Measurements from ENCODE around the gene CENPB.

Gene CENPB

GRCh38 chr20:3764659-3765058 lies 21.9 kb downstream of the CENPB start:
- no peak overlapping the region for H3K27ac ChIP-seq
- no peaks in the 10 kb centered on the region for H3K36me3 ChIP-seq (ENCODE audit: insufficient read depth)
- H3K4me3 ChIP-seq (IDR thresholded peaks at IDR 0.05; ENCODE audit: insufficient read depth, low read depth, low read length): no peak overlapping the region
- H3K4me2 ChIP-seq: no peak overlapping the region
- H3K9ac ChIP-seq: no peak overlapping the region
- H4K20me1 ChIP-seq (ENCODE audit: insufficient read depth): no peaks in the 10 kb centered on the region
- no peak for TF ChIP-seq CTCF (conservative IDR thresholded peaks at IDR 0.05; ENCODE audit: low read depth, low read length)
- H3K27me3 ChIP-seq (ENCODE audit: insufficient read depth, low read depth): no peaks in the 10 kb centered on the region
- H3K79me2 ChIP-seq (ENCODE audit: insufficient read depth, low read depth): no peaks in the 10 kb centered on the region
- no peak overlapping the region for H2AFZ ChIP-seq (ENCODE audit: low read depth)
- peaks cover 5% of the 10 kb centered on the region for H3K4me1 ChIP-seq (ENCODE audit: low read depth, poor library complexity, severe bottlenecking)

GRCh38 chr20:3763671-3764601 lies 22.6 kb downstream of the CENPB start:
- no peaks in the 10 kb centered on the region for H3K27me3 ChIP-seq (ENCODE audit: insufficient read depth, low read depth)
- no peak overlapping the region for H3K4me2 ChIP-seq
- H3K9ac ChIP-seq: no peak overlapping the region
- H3K4me1 ChIP-seq (ENCODE audit: low read depth, poor library complexity, severe bottlenecking): peaks cover 2% of the 10 kb centered on the region
- H4K20me1 ChIP-seq (ENCODE audit: insufficient read depth): no peaks in the 10 kb centered on the region
- H3K4me3 ChIP-seq (IDR thresholded peaks at IDR 0.05; ENCODE audit: insufficient read depth, low read depth, low read length): no peak overlapping the region
- no peak overlapping the region for H3K27ac ChIP-seq
- H2AFZ ChIP-seq (ENCODE audit: low read depth): no peak overlapping the region
- no peak for TF ChIP-seq CTCF (conservative IDR thresholded peaks at IDR 0.05; ENCODE audit: low read depth, low read length)
- no peaks in the 10 kb centered on the region for H3K36me3 ChIP-seq (ENCODE audit: insufficient read depth)
- H3K79me2 ChIP-seq (ENCODE audit: insufficient read depth, low read depth): no peaks in the 10 kb centered on the region

- no peak overlapping the region for H3K4me2 ChIP-seq
- H3K36me3 ChIP-seq (ENCODE audit: insufficient read depth): no peaks in the 10 kb centered on the region
- no peak overlapping the region for H3K9ac ChIP-seq
Observed at GRCh38 chr20:3760655-3761348, 25.7 kb downstream of the CENPB start.

GRCh38 chr20:3759884-3760283 lies 26.7 kb downstream of the CENPB start:
- Histone ChIP-seq H2AFZ (ENCODE audit: low read depth) (no peak overlapping the region), H3K79me2 (ENCODE audit: insufficient read depth, low read depth) (no peaks in the 10 kb centered on the region), H4K20me1 (ENCODE audit: insufficient read depth) (no peaks in the 10 kb centered on the region), H3K4me3 (IDR thresholded peaks at IDR 0.05; ENCODE audit: insufficient read depth, low read depth, low read length) (no peak overlapping the region), H3K4me1 (ENCODE audit: low read depth, poor library complexity, severe bottlenecking) (no peaks in the 10 kb centered on the region), H3K27me3 (ENCODE audit: insufficient read depth, low read depth) (no peaks in the 10 kb centered on the region), H3K4me2 (no peak overlapping the region), H3K27ac (no peak overlapping the region), H3K36me3 (ENCODE audit: insufficient read depth) (no peaks in the 10 kb centered on the region), H3K9ac (no peak overlapping the region)
- no peak for TF ChIP-seq CTCF (conservative IDR thresholded peaks at IDR 0.05; ENCODE audit: low read depth, low read length)

More at GRCh38 chr20:3760655-3761348, 25.7 kb downstream of the CENPB start:
- Histone ChIP-seq H3K79me2 (ENCODE audit: insufficient read depth, low read depth) (no peaks in the 10 kb centered on the region), H3K27ac (no peak overlapping the region), H2AFZ (ENCODE audit: low read depth) (no peak overlapping the region), H3K4me1 (ENCODE audit: low read depth, poor library complexity, severe bottlenecking) (no peaks in the 10 kb centered on the region), H3K4me3 (IDR thresholded peaks at IDR 0.05; ENCODE audit: insufficient read depth, low read depth, low read length) (no peak overlapping the region), H3K27me3 (ENCODE audit: insufficient read depth, low read depth) (no peaks in the 10 kb centered on the region), H4K20me1 (ENCODE audit: insufficient read depth) (no peaks in the 10 kb centered on the region)
- TF ChIP-seq CTCF (conservative IDR thresholded peaks at IDR 0.05; ENCODE audit: low read depth, low read length): no peak
